Colon (tissue), 2 donors: ENCODE results near the gene GPX1.
"Not testable (repeated sequence)": the region's sequence is repeated elsewhere in the genome, so short reads cannot be mapped to it uniquely, and the experiment has no call there.

ENCODE experiments used
- FAIRE-seq: peaks from 2 replicates; lab custom pipeline; 2012; peaks lifted over from hg19 to GRCh38; lab: Jason Lieb, UNC
- donor health status: control.
- donor health status: control.

GPX1 gene

DNA sequence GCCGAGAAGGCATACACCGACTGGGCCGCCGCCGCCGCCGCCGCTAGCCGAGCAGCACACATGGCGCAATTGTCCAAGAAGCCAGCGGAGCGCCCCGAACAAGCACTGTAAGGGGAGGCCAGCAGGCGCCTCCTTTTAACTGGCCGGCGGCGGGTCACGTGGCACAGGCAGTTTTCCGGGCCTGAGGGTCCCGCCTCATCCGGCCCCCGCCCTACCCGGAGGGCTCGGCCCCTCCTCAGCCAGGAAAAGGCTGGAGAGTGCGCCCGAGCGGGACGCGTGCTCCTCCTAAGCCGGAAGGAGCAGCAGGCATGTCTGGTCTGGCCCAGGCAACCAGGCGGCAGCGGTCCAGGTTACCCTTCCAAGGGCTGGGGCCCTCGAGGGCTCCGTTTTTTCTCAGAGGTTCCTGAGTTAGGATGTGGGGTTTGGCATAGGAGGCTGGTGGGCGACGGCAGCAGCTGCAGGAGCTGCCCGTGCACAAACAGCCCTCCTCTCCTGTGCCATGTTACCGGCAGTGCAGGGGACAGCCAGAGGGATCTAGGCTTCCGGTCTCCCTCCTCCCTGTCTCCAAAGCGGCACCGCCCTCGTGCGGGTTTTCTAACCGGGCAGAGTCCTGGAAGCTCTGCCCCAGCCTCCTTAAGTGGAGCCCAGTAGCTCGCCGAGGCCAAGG, at the start of gene GPX1:
Gene GPX1 (minus strand): TSS at position 137 of the 667 bp plus-strand sequence. CDS start 75 bp downstream, at position 62.
- no peak for FAIRE-seq

DNA sequence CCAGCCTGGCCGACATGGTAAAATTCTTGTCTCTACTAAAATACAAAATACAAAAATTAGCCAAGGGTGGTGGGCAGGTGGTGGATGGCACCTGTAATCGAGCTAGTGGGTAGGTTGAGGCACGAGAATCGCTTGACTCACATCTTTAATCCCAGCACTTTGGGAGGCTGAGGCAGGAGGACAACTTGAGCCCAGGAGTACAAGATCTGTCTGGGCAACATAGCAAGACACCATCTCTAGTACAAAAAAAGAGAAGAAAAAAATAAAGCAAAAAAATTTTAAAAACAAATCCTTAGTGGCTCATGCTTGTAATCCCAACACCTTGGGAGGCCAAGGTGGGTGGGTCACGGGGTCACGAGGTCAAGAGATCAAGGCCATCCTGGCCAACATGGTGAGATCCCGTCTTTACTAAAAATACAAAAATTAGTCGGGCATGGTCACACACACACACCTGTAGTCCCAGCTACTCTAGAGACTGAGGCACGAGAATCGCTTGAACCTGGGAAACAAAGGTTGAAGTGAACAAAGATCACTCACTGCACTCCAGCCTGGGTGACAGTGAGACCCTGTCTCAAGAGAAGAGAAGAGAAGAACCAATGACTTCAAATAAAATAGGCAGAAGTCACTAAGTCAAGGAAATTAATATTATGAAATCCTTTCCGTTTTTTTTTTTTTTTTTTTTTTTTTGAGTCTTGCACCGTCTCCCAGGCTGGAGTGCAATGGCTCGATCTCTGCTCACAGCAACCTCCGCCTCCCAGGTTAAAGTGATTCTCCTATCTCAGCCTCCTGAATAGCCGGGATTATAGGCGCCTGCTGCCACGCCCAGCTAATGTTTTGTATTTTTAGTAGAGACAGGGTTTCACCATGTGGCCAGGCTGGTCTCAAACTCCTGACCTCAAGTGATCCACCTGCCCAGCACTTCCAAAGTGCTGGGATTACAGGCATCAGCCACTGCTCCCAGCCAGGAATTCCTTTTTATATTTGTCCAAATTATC, 48.7 kb upstream of the GPX1 start:
- no peak for FAIRE-seq

DNA sequence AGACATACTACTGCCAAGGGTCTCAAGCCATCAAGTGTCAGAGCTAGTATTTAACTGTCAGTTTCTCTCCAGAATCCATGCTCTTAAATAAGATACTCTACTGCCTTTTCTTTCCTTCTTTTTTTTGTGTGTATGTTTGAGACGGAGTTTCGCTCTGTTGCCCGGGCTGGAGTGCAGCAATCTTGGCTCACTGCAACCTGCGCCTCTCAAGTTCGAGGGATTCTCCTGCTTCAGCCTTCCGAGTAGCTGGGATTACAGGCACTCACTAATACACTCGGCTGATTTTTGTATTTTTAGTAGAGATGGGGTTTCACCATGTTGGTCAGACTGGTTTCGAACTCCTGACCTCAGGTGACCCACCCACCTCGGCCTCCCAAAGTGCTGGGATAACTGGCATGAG, 47.4 kb upstream of the GPX1 start:
- FAIRE-seq, result not testable (repeated sequence)

DNA sequence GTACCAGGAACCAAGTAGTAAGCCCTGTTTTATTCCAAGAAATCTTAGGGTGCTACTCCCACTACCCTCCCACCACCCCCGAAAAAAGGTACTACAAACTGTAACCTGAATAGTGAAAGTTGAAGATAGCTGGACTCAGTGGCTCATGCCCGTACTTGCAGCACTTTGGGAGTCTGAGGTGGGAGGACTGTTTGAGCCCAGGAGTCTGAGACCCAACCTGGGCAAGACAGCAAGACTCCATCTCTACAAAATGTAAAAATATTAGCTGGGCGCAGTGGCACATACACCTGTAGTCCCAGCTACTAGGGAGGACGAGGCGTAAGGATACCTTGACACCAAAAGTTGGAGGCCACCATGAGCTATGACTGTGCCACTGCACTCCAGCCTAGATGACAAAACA, 45.7 kb upstream of the GPX1 start:
- FAIRE-seq, result no peak

DNA sequence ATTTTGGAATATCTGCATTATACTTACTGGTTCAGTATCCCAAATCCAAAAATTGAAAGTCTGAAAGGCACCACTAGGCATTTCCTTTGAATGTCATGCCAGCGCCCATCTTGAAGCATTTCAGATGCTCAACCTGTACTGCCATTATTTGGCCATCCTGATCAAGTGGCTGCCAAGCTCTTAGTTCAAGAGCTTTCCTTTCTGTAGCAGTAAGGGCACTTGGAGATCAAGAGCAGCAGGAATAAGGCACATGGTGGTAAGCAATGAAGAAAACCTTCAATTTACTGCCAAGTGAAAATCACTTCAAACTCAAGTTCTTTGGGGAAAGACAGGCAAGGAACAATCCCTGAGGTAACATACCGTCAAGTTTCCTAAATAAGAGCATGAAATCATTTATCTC, 43.6 kb upstream of the GPX1 start:
- no peak for FAIRE-seq

DNA sequence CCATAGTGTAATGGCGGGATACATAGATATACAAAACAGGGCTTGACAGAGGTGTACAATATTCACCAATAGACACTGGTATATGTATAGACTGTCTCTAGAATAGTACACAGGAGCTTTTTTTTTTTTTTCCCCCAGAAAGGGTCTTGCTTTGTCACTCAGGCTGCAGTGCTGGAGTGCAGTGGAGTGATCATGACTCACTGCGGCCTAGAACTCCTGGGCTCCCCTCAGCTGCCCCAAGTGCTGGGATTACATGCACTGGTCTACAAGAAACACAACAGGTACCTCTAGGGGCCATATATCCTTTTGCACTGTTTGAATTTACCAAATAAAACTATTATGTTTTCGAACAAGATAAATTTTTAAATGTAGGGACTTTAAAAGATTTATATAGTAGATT, 41.3 kb upstream of the GPX1 start:
- FAIRE-seq, result no peak

DNA sequence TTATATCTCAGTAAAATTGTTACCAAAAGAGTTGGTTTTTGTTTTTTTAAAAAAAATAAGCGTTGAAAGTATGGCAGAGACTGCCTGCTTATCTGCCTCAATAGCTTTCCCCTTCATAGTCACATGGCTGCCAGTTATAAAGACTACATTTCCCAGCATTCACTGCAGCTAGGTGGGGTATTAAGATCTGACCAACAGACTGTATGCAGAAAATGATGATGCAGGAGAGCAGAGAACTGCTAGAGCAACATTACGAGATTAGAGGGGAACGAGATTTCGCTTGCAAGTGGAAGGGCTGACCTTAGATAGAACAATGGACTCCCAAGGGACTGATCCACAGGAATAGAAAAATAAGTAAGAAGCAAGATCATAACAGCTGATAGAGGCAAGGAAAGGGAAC, 39.3 kb upstream of the GPX1 start:
- no peak for FAIRE-seq

DNA sequence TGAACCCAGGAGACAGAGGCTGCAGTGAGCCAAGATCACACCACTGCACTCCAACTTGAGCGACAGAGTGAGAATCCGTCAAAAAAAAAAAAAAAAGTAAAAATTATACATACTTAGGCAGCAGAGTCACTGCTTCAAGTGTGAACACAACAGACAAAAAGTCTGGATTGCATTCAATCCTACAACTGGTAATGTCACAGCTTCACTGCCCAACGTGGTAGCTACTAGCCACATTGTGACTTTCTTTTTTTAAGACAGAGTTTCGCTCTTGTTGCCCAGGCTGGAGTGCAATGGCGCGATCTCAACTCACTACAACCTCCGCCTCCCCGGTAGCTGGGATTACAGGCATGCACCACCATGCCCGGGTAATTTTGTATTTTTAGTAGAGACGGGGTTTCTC, 33.2 kb upstream of the GPX1 start:
- not testable (repeated sequence) for FAIRE-seq

DNA sequence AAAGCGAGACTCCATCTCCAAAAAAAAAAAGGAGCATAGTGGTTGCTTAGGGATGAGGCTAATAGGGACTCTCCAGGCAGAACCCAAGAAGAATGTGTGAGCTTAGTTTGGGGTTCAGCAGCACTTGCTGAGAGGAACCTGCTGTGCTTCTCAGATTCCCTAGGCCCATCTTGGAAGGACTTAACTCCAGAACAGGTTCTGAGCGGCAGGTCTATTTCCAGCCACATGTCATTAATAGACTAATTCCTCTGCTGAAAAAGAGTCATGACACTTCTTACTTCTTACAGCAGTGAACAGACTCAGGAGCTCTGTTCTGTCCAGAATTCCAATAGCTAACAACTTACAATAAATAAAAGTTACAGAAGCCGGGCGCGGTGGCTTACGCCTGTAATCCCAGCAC, 31.1 kb upstream of the GPX1 start:
- no peak for FAIRE-seq

DNA sequence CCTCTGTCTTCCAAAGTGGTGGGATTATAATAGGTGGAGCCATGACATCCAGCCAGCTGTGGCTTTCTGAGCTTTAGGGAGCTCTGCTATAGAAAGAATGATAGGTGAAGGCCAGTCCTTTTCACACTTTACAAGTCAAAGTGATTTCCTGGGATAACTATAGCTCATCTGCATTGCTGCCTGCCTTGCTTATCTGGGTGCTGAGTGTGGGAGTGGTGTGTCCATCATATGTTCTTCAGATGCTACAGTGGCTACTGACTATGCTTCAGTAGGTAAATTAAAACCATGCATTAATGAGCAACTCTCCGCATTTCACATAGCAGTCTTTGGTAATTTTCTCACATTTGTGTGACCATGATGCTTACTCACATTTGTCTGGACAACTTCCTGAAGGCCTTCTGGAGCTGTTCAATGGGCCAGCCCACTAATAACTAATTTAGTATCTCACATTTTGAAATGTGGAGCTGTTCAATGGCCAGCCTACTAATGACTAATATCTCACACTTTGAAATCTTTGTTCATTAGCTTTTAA, 30.2 kb upstream of the GPX1 start:
- FAIRE-seq, result no peak

DNA sequence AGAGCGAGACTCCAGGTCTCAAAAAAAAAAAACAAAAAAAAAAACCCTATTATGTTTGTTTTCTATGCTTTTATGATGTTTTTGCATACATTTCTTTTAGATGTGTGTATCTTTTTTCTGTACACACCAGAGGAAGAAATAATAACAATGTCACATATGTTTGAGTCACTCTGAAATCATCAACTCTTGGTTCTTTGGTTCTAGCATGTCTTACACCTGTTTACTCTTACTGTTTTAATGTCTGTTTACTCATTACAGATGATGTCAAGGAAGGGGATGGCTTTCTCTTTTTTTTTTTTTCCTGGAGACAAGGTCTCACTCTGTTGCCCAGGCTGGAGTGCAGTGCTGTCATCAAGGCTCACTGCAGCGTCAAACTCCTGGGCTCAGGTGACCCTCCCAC, 29.6 kb upstream of the GPX1 start:
- FAIRE-seq, result no peak

DNA sequence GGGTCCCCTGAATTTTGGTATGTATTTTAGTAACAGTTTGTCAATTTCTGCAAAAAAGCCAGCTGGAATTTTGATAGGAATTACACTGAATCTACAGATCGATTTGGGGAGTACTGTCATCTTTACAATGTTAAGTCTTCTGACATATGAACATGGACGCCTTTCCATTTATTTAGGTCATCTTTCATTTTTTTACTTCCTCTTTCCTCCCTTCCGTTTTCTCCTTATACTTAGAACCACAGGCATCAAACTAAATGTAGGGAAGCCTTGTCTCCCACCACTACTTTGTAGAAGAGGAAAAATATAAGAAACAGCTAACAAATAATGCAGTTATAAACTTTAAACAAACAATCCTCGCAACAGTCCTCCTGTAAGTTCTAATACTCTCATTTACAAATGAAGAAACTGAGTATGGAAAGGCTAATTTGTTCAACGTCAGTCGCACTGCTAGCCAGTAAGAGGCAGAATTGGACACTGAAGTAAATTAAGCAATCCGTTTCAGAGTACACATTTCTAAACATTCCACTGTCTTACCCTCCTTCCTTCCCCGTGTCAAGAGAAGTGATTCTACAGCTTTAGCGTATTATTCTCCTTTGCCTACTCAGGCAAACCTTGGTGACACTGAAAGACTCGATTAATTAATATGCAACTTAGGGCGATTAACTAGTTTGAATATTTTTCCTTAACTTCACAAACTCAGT, 28.1 kb upstream of the GPX1 start:
- FAIRE-seq, result no peak

DNA sequence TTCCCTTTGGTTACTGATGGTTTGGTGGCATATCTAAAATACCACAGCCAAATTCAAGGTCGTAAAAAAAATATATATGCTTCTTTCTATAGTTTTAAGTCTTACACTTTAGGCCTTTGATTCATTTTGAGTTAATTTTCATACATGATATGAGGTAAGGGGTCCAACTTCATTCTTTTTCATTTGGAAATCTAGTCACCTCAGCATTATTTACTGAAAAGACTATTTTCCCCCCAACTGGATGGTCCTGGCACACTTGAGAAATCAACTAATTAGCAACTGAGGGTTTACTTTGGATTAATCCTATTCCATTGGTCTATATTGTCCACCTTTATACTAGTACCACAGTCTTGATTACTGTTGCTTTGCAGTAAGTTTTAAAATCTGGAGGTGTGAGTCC, 27.5 kb upstream of the GPX1 start:
- no peak for FAIRE-seq

DNA sequence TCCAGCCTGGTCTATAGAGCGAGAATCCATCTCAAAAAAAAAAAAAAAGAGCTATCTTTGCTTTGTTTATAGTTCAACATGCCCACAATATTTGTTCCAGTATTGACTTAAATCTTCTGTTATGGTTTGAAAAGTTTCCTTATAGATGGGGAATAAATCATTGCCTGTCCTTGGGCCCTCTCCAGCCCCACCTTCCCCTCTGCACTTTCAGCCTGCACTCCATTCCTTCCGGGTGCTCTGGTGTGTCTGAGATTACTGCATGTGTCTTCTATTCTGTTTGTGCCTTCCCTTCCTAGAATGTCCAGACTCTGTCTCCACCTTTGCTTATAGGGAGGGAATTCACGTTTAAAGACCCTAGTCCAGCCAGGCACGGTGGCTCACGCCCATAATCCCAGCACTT, 25.2 kb upstream of the GPX1 start:
- FAIRE-seq, result no peak

DNA sequence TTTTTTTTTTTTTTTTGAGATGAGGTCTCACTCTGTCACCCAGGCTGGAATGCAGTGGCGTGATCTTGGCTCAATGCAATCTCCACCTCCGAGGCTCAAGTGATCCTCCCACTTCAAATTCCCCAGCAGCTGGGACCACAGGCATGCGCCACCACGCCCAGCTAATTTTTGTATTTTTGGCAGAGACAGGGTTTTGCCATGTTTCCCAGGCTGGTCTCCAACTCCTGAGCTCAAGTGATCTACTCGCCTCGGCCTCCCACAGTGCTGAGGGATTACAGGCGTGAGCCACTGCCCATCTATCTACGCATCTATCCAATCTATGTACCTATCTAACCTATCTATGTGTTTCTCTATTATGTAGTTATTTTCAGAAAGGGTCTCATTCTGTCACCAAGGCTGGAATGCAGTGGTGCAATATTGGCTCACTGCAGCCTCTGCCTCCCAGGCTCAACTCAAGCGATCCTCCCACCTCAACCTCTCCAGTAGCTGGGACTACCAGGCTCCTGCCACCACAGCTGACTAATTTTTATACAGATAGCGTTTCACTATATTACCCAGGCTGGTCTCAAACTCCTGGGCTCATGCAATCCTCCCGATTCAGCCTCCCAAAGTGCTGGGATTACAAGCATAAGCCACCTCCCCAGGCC, 20.2 kb upstream of the GPX1 start:
- FAIRE-seq, result no peak

DNA sequence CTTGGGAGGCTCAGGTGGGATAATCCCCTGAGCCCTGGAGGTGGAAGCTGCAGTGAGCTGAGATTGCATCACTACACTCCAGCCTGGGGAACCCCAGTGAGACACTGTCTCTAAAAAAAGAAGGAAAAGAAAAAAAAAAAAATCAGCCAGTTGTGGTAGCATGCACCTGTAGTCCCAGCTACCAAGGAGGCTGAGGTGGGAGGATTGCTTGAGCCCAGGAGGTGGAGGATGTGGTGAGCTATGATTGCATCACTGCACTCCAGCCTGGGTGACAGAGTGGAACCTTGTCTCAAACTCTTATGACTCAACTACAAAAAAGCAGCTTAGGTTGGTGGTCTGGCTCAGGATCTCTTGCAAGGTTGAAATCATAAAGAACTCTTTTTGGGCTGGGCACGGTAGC, 19.3 kb upstream of the GPX1 start:
- no peak for FAIRE-seq

DNA sequence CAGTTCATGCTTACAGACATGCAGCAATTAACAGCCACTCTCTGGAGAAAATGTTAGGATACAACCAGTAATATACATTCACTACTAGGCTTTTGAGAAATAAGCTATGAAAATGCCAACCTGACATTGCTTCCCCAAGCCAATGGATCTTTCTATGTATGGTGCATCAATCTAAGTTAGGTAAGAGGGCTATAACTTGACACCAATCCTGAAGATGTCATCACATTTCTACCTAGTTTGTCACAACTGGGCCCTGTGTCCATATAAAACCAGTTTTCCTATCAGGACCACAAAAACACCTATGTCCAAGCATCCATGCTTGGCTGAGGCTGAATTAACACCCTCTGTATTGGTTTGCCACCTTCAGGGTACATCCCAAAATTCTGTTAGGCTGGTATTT, 13.8 kb upstream of the GPX1 start:
- no peak for FAIRE-seq

DNA sequence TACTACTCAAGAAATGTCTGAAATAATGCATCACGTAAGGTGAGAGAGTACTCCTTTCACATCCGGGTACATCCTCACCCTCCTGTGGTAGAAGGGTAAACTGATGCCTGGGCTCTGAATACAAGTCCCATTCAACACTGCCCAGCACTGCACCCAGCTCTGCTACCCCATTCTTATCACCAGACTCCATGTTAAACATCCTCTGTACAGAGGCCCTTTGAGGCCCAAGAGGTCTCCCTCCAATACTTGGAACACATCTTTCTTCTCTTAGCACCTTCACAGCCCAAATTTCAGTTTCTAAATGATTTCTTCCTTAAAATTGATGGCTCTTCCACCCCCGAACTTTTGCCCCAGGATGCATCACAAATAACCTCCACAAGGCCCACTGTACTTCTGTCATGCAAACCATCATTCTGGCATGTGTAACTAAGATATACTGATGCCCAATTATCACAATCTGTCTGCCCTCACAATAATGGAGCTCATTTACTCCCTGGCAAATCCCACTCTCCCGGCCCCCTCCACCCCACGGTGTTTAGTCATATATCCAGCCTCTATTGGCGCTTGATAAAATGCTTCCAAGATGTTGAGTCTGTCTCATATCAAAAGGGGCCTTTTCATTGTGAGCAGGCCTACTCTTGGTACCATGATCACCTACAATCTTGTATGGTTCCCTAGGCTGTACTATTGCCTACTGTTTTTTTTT, 12.6 kb upstream of the GPX1 start:
- FAIRE-seq, result no peak

DNA sequence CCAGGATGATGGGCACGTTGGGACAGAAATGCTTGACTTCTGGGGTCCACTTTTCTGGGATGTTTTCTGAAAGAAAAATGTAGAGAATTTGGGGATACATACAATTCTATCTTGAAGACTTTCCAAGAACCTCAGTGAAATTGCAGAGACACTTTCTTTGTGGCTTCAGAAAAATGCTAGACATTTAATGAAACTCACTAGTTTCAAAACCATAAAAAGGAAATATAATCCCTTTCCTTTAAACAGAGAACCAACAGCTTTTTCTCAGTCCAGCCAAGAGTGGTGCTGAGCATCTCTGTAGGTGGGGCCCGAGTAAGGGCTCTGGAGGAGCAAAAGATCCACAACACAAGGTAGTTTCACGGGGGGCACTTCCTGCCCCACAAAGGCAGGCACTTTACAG, 4.4 kb upstream of the GPX1 start:
- FAIRE-seq, result no peak

DNA sequence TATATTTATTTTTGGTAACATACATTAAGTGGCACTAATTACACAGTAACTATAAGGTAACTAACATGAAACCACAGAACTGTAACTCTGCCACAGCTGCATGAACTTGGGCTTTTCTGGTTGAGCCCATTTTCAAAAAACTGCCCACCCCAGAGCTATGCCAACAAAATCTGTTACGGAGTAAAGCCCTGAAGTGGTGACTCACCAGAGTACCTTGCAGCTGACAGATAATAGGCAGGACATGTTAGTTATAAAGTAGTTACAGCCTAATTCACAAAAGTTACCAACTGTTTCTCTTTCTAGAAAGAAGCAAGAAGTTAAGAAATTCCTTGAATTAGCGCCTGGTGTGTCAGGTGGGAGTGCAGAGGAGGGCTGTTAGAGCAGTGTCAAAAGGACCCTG, 1.5 kb upstream of the GPX1 start:
- FAIRE-seq, result no peak

DNA sequence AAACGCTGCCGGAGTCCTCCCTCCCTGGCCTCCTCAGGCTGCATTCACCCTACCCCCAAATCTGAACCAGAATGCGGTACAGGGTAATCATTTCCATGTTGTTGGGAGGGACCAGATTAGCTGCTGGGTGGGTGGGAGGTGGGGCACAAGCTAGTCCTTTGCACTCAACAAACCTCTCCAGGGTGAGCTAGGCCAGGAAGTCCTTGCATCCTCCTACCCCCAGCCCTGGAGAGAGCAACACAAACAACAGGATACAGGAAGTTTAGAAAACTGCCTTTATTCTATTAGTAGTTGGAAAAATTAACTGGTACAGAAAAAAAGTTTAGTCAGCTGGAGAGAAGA, 702 bp upstream of the GPX1 start:
- no peak for FAIRE-seq
